GM15510 (cell line): ENCODE results near the gene PTPN7.
A peak's percentile ranks its signal among the peaks of the same experiment; 100 is the strongest.

Experiments
- POLR2A ChIP-seq: IDR thresholded peaks from 3 replicates; pipeline ENCODE4 v1.6.1; 2011; ENCODE audit warnings: borderline replicate concordance; ENCODE audit not compliant: insufficient read length; ENCODE audit errors: extremely low read depth

Gene PTPN7

DNA sequence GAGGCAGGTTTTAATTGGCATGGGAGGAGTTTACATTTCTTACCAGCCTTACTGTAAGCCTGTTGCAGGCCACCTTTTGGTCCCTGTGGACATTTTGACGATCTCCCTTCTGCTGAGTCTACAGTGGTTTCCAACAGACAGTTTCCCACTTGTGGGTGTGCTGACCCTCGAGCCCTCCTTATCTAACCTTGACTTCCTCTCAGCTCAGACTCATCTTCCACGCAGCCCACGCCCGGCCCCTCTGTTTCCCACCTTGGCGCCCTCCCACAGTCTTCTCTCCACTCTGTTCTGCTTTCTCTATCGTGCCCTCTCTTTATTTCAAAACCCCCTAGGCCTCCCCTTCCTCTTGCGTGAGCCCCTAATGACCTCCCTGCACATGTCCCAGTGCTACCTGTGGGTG, 9.8 kb downstream of the PTPN7 start:
- no peak for TF ChIP-seq POLR2A

DNA sequence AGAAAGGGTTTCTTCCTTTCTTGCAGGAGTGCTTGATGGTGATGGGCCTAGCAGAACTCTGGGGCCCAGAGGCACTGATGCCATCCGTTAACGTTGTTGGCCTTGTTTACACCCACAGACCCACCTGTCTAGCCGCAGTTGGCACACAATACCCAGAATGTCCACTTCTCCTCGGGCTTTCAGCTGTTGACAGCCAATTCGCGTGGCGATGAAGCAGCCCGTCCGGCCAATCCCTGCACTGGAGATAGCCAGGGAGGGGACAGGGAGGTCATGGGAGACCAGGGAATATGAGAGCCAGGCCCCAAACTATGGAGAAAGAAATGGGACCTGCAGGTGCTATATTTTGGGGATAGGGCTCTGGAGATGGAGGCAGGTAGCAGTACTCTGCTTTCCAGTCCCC, 10.2 kb downstream of the PTPN7 start:
- no peak for TF ChIP-seq POLR2A

DNA sequence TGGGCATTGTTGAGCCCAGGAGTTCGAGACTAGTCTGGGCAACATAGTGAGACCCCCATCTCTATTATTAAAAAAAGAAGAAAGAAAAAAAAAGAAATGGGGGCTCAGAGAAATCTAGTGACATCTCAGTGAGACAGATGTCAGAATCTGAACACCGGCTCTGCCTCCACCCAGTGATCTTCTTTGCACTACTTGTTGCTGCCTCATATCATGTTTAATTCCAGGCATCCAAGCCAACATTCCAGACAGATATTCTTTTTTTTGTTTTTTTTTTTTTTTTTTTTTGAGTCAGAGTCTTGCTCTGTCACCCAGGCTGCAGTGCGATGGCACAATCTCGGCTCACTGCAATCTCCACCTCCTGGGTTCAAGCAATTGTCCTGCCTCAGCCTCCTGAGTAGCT, 10.8 kb downstream of the PTPN7 start:
- no peak for TF ChIP-seq POLR2A

DNA sequence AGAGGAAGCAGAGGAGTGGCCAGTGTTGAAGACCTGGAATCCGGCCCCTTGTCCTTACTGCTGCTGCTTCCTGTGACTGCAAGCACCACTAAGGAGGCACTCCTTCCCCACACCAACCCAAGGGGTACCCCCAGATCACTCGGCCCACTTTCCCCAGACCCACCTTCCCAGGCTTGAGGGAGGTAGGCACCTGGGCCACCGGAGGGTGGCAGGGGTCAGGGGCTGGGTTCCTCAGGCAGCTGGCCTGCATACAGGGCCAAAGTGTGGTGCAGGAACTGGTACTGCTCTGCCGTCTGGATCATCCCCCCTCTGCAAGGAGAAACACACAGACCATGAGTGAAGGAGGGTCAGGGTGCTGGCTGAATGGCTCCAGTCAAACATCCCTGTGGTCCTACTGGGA, 12.0 kb downstream of the PTPN7 start:
- no peak for TF ChIP-seq POLR2A

DNA sequence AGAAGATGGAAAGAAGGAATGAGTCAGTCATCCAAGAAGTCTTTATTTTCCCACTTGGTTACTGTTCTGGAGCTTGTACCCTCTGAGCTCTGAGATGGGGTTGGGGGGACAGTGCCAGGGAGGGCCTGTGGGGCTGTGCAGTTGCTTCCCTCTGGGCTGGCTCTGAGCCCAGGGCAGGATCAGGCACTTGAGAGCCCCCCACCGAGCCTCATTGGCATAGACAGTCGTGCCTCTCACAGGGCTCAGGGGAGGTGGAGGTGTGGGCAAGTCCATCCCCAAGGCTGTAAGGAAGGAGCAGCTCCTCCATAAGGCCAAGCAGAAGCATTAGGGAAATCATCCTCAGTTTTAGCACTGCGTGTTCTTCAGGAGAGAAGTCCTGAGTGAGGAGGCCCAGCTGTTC, 13.4 kb downstream of the PTPN7 start:
- no peak for TF ChIP-seq POLR2A

DNA sequence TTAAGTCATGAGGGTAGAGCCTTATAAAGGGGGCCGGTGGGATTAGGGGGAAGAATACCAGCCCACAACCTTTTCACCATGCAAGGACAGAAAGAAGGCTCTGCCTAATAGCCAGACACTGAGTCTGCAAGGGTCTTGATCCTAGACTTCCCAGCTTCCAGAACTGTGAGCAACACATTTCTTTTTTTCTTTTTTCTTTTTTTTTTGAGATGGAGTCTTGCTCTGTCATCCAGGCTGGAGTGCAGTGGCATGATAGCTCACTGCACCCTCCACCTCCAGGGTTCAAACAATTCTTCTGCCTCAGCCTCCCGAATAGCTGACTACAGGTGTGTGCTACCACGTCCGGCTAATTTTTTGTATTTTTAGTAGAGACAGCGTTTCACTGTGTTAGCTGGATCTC, 14.1 kb downstream of the PTPN7 start:
- TF ChIP-seq POLR2A: no peak

DNA sequence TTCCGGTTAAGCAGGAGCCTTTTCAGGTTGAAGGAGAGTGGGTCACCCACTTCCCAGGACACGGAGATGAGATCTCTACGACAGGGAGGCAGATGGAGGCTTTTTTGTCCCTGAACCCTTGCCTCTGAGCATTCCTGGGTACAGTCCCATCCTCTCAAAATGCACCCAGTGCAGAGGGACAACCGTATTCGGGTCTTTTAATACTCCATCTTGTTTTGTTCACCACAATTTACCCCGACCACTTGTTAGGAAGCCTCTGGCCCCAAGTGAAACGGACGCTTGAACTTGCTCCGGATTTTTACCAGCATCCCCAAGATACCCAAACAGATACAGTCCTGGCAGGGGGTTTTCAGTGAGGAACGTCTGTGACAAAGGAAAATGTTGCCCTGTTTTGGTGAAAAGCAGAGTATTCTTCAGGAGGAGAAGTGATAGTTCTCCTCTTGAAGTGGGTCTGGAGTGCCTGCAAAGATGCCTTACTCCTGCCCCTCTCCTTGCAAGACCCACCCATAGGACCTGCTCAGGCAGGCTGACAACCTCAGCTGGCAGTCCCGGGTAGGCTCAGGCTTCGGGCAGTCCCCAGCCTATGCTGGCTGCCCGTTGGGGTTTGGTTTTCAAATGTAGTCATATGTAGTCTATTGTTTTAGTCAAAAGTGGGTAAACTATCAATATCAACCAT, 15.2 kb downstream of the PTPN7 start:
- no peak for TF ChIP-seq POLR2A

DNA sequence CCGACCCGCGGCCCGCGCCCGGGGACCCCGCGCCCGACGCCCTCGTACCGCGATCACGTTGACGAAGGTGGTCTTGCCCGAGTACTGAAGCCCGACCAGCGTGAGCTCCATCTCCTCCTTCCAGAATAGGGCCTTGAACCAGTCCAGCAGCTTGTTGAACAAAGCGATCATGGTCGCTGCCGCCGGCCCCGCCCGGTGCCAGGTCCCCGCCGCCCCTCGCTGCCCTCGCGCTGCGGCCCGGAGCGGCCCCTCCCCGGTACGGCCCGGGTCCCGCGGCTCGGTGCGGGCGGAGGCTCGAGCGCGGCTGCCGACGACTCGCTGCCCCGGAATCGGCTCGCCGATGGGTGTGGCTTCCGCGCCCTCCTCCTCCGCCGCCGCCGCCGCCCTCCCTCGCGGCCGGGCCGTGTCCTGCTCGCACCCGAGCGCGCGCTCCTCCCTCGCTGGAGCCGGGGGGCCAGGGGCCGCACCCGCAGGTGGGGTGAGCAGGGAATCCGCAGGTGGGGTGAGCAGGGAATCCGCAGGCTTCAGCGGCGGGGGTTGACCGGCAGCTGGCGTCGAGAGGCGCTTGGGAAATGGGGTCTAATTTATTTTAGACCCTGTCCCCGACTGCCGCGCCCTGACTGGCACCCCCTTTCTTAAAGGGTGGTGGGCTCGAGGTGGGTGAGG, 15.9 kb downstream of the PTPN7 start, which contains the start of gene ARL8A:
Gene ARL8A, minus strand, starts transcription at position 336 of the 666 bp plus-strand sequence. Its CDS starts 165 bp downstream, at position 171.
- peak; percentile 62 for TF ChIP-seq POLR2A

DNA sequence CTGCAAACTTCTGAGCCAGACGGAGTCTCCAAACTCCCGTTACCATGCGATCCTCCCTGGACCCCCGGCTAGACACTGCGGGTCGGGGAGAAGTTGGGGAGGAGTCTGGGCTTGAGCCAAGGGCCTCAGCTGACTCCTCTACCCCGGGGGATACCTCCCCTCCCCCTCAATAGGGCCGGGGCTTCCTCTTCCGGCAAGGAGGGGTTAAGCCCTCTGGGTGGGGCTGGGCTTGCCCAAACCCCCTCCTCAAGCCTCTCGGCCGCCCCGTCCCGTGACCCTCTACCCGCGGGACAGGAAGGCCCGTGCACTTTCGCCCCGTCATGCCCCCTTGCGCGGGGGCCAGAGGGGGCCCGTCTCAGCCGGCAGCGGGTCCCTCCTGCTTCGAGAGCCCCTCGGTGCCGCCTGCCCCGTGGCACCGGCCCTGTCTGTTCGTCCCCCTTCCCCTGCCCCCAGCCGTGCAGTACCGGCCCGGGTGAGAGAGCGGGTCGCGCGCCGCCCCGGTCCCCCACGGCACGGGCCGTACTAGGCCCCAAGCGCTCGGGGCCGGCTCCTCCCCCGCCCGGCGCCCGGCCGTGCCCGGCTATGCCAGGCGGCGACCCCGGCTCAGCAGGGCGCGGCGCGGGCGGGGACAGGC, 16.5 kb downstream of the PTPN7 start:
- TF ChIP-seq POLR2A: peak; percentile 34

DNA sequence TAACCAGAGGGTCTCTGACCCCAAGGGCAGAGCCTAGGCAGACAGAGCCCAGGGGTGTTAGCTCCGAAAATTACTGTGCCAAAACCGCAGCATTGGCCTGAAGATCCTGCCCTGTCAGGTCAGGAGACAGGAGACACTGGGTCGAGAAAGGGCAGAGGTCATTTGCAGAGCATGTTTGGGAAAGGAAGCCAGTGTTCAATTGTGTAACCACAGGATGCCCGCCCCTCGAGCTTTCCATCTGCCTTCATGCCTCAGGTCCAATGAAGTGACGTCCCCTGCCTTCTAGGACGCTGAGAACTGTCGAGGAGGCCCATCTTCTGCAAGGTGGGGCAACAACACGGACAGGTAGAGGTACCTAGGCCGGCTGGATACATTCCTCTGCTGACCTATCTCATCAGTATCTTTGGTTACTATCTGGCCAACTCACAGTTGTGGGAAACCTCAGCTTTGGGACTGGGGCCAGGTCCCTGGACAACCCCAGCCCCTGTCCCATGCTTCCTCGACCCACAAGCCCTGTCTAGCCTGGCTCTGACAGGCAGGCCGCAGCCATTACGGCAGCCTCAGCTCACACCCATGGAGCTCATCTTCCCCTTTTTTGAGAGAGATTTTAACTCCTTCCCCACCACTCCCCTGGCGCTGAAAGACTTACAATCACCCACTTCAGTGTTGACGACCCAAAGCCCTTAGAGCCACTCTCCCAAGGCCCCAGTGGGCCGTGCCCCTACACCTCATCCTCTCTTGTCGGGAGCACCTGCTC, 17.2 kb downstream of the PTPN7 start:
- no peak for TF ChIP-seq POLR2A

DNA sequence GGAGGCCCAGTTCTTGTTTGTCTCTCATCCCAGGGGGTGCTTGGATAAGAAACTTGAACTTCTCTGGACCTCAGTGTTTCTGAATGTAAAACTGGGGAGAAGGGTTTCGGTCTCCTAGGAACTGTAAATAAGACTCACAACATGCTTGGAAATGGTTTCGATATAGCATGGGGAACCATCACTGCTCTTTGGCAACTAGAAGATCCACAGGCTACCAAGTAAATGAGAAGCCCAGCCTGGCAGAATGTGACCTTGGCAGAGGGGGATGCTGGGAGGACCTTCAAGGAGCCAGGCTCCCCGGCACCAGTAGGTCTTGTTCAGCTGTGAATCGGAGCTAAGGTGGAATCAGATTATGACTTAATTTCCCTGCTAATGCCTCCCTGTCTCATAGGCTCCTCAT, 19.6 kb downstream of the PTPN7 start:
- no peak for TF ChIP-seq POLR2A

DNA sequence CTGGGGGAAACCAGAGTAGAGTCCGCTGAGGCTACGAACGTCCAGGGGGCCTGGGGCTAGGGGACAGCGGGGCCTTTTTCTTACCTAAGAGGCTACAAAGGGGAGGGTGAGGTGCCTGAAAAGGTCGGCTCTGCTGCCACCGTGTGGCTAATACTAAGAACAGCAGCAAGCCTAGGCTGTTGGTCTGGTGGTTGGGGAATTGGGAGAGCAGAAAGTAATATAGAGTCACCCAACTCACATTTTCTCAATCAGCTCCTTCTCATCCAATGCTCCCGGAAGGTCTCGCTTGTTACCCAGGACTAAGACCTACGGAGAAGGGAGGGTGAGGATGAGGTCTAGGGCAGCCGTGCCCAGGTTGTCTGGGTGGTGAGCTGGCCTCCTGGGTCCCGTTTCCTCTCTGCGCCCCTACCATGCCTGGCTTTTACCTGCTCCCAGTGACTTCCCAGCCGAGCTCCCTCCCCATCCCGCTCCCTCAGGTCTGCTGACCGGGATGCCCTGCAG, 25.1 kb downstream of the PTPN7 start:
- TF ChIP-seq POLR2A: no peak

DNA sequence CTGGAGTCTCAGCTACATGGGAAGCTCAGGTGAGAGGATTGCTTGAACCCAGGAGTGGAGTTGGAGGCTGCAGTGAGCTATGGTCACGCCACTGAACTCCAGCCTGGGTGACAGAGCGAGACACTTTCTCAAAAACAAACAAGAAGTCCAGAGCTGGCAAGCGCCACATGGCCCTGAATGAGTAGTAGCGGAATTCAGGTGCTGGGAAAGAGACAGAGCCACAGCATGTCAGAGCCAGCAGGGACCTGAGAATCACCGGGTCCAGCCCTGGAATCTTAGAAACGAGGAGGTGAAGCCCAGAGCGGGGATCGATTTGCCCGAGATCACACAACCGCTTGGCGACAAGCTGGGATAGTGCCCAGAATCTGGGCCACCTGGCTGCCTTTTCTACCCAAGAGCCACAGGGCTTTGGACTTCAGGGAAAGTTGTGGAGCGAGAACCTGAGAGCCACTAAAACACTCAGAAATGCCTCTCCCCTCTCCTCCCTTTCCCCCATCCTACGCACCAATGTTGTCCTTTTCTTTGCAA, 25.7 kb downstream of the PTPN7 start:
- no peak for TF ChIP-seq POLR2A

DNA sequence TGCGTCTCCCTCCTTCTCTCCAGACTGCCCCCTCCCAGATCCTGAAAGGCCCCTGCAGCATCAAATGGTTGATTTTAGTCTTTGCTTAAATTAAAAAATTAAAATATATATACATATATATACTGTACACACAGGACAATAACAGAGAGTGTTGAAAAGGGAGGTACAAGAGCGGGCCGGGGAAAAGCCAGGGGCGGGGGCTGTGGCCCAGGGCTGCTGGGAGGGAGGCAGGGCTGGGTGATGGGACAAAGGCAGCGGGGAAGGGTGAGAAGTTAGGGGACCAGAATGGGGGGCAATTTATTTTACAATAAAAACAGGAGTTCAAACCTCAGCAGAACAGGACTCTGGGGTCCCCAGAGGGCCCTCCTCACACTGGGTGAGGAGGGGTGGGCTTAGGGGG, 26.4 kb downstream of the PTPN7 start:
- no peak for TF ChIP-seq POLR2A

DNA sequence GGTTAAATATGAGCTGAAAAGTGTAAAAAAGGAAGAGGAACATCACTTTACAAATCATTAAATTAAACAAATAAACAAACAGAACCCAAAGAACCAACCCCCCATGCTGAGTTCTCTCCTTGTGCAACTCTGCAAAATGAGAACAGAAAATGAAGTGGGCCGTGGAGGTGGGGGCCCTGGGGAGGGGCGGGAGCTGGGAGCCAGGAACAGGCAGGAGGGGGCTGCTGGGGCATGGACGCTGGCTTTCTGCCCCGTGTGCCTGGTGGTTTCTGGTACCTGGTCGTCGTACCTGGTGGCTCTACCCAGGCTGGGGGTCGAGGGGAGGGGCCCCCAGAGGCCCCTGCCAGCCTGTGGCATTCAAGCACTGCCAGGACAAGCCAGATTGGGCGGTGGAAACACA, 26.9 kb downstream of the PTPN7 start:
- TF ChIP-seq POLR2A: no peak
